NOMO-1 (cell line): Measurements from ENCODE around the gene TDG.

ENCODE experiments used
- DNase-seq, 2 experiments: peaks; one replicate each; lab custom pipeline; 2025; ENCODE audit not compliant: unreplicated experiment in 2 of 2; lab: John Stamatoyannopoulos, UW

Gene TDG

DNA sequence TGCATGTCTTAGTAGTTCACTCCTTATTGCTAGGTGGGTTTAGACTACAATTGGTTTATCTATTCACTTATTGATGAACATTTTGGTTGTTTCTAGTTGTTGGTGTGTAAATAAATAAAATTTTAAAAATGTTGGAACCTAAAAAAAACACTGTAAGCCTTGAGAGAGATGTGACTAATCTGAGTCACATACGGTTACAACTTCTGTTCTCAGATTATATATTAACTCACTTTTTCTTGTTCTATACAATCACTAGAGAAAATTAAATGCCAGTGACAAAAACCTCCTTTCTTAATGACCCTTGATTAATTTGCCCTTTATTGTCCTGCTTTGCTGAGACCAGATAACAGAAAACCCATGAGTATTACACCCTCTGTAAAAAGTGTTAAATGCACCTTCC is 7.1 kb upstream of the TDG start:
- no peak for DNase-seq

DNA sequence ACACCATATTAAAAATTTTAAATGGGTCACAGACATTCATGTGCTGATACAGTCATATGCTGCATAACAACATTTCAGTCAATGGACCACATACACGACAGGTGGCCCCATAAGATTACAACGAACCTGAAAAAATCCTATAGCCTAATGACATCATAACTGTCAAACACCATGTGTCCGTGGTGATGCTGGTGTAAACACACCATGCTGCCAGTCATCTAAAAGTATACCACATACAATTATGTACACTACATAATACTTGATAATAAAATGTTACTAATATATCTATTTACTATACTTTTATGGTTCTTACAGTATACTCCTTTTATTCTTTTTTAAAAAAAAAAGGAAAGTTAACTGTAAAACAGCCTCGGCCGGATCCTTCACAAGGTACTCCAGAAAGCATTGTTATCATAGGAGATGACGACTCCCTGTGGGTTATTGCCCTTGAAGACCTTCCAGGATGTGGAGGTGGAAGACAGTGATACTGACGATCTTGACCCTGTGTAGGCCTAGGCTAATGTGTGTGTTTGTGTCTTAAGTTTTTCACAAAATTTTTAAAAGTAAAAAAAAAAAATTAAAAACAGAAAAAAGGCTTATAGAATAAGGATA is 5.0 kb upstream of the TDG start:
- no peak for DNase-seq

DNA sequence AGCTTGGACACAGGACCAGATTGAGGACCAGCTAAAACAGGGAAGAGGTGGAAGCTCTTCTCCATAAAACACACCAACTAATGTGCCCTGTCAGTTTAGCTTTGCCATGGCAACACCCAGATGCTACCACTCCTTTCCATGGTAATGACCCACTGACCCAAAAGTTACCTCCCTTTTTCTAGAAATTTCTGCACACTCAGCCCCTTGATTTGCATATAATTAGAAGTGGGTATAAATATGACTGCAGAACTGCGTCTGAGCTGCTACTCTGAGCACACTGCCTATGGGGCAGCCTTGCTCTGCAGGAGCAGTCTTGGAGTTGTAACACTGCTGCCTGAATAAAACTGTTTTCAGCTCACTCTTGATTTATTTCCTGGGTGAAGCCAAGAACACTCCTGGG is 3.2 kb upstream of the TDG start:
- no peak for DNase-seq

DNA sequence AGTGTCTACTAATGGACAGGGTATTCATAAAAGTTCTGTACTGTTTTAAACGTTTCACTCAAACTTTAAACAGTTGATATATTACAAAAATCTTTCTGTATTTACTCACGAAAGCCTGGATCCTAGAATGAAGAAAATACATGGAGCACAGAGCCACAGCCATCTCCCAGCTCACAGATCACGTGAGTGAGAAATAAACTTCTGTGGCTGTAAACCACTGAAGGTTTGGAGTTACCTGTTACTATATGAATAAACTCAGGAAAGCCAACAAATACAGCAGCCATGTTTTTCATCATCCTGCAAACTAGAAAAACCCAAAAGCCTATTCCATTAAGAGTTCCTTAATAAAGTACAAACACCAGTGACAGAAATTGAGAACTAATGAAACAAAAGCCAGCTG is 867 bp upstream of the TDG start:
- DNase-seq = no peak

DNA sequence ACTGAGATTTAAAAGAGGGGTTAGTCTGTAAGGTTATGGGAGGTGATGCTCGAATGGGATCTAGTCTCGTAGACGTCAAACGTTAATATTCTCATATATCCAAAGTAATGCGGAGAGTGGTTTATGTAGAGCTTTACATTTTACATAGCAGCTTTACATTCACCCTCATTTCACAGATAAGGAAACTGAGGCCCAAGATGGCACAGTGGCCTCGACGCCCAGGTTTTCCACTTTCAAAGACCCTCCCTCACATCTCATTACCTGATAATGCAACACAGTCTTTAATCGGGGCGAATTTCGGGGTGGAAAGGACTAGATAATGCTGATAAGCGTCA is 450 bp upstream of the TDG start:
- no peak for DNase-seq

DNA sequence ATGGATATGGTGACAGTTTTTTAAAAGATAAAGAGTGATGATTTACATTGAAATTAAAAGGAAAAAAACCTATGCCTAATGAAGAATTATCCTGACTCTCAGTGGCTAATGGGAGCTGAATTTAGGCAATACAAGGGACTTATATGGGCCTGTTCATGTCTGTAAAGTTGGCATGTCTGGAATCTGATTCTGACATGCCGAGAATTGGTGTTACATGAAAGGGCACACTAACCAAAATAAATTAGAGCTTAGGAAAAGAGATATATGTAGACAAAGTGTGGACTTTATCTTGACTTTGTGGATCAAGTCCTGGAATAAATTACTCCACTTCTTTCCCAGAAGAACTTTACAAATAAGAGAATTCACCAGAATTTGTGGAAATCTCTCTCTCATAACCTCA is 1.1 kb downstream of the TDG start:
- no peak for DNase-seq

DNA sequence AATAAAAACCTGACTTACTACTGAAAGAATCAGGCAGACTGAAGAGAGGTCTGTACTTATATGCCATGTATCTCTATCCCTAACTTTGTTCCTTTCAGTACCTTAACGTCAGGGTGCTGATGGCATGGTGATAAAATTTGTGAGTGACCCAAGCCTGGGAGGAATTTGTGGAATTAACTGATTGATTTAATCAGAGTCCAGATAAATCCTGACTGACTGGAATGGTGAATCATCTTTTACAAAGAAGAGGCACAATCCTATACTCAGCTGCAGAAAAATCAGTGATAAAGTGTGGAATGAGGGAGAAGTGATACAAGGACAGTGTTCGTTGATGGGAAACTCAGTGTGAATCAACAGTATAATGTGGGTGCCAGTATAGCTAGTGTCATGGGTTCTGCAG is 3.7 kb downstream of the TDG start:
- DNase-seq = no peak

DNA sequence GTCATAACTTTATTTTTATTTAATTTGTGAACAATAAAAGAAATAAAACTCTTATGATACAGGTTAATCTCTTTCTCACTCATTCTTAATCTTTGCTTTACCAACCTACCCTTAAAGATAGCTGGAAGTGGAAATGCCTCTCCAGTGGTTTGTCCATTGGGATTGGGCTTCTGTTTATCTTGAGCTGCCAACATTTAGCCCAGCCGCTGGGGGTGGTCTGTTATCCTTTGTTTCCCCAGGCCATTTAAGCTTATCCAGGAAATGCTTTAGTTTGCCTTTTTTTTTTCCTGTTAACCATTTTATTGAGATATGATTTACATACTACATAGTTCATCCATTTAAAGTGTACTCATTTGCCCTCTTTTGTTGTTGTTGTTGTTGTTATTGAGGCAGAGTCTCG is 8.2 kb downstream of the TDG start:
- DNase-seq = no peak

DNA sequence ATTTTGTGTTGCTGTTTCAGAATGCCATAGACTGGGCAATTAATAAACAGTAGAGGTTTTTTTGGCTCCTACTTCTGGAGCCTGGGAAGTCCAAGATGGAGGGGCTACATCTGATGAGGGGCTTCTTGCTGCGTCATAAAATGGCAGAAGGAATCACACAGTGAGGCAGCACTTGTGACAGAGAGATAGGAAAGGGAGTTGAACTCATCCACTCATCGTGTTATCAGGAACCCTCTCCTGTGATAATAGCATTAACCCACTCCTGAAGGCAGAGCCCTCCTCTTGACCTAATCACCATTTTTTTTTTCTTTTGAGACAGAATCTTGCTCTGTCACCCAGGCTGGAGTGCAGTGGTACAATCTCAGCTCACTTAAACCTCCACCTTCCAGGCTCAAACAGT is 9.7 kb downstream of the TDG start:
- DNase-seq = no peak

DNA sequence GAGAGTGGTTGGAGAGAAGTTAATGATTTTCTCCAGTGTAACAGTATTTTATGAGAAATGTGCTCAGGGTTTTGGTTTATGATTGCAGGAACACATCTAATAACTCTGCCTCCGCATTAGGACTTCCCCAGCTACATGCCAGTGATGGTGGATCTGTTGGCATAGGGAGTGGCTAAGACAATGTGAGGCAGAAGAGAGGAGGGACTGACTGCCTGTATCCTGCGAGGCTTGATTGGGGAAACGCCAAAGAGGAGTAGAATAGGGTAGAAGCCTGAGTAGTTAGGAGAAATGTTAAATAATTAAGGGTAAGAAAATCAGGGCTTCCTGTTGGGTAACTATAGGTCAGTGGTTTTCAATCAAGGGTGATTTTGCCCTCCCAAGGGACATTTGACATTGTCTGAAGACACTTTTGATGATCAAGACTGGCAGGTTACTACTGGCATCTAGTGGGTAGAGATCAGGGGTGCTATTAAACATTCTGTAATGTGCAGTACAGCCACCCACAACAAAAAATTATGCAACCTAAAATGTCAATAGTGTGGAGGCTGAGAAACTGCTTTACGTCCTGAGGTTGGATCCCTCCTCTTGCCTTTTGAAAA is 12.8 kb downstream of the TDG start:
- no peak for DNase-seq

DNA sequence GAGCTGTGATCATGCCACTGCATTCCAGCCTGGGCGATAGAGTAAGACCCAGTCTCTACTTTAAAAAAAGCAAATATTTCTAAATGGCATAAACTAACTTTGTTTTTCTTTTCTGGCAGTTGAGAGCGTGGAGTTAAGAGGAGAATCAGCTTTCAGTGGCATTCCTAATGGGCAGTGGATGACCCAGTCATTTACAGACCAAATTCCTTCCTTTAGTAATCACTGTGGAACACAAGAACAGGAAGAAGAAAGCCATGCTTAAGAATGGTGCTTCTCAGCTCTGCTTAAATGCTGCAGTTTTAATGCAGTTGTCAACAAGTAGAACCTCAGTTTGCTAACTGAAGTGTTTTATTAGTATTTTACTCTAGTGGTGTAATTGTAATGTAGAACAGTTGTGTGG is 21.2 kb downstream of the TDG start:
- DNase-seq = no peak

DNA sequence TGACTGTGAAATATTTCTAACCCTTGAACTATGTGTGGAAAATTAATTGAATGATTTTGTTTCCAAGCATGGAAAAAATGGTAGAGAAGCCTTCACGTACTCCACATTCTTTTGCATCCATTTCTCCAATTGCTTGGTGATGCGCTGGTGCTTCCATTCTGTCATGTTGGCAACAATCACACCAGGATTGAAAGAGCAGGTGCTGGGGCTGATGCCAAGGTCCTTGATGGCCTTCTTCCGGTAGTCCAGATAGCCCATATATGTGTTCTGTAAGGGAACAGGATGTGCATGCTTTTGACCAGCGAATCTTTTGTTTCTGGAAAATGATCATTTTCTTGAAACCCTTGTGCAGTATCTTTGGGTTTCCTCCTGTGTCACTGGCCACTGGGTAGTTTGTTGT is 28.6 kb downstream of the TDG start:
- no peak for DNase-seq

DNA sequence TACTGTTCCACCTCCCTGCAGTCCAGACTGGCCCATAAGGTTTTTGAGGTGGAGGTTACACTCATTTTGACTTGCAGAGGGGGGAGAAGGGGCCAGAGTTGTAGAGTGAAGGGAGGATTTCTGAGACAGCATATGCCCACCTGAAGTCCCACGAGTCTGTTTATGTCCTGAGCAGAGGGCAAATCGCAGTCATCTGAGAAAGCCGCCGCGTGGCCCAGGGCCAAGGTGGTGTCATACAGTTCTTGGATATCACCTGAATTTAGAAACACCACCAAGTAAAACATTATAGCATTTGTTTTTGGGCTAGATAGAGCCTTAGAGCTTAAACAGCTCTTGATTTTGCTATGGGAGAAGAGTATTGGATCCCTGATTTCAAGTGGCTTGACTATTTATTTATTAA is 30.9 kb downstream of the TDG start:
- DNase-seq = no peak

DNA sequence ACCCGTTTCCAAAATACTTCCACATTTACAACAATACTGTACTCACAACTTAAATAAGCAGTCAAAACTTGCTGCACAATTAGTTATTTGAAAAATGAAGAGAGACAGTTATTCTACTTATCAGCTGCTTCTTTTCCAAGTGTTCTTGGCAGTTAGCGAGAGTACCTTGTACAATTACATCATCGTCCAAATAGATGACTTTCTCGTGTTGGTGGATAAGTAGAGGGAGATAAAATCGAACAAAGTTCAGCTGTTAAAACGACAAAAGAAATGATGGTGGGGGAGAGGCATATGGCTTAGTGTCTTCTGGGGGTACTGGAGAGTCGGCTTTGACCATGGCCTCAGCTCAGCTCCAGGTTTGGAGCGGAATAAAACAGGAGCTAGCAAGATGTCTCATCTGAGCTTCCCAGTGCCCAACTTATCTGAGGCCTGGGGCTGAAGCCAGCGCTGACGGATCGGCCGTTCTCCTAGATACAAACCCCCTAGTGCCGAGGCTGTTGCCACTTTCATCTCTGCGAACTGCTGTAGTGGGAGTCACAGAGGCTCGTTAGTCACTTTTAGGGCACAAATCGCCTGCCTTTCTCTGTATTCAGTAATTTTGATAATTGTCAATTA is 31.7 kb downstream of the TDG start:
- no peak for DNase-seq

DNA sequence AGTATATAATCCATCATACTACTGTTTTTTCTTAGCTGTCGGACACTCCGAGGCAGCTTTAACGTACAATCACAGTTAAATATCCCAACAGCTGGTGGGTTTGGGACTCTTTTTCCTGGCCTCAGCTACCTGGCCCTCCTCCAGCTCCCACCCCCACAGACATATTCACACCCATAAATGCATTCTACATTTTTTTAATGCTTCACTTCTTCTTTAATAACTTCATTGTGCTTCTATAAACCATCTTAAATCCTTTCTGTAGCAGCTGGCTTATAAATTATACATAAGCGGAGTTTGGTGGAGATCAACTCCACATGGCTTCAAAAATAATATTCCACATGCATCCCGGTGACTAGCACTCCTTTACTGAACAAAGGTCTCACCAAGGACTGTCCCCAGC is 33.3 kb downstream of the TDG start:
- no peak for DNase-seq

DNA sequence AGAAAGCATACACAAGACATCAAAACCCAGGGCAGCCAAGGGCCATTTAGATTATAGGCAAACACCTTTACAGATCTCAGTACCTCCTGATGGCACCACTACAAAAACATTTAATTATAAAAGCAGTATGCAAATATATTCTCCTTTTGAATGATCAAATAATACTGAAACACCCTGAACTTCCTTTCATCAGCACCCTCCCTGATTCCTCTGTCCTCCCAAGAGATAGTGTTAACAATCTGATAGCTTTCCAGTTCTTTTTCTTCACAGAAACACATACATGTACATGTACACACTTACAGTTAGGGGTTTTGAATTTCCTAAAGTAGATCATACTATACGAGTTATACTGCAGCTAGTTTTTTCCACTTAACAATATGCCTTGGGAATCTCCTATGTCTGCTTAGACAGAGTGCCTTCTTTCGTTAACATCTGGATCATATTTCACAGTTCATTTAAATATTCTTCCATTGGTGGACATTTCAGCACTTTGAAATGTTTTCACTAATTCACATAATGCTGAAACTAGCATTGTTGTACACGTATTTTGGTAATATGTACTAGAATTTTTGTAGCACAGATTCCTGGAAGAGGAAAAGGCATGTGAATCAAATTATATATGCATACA is 35.2 kb downstream of the TDG start:
- DNase-seq = no peak

DNA sequence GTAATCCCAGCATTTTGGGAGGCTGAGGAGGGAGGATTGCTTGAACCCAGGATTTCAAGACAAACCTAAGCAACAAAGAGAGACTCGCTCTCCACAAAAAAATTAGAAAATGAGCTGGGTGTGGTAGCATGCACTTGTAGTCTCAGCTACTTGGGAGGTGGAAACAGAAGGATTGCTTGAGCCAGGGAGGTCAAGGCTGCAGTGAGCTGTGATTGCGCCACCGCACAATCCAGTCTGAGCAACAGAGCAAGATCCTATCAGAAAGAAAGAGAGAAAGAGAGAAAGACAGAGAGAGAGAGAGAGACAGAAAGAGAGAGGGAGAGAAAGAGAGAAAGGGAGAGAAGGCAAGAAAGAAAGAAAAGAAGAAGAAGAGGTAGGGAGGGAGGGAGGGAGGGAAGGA is 37.0 kb downstream of the TDG start:
- DNase-seq = no peak

DNA sequence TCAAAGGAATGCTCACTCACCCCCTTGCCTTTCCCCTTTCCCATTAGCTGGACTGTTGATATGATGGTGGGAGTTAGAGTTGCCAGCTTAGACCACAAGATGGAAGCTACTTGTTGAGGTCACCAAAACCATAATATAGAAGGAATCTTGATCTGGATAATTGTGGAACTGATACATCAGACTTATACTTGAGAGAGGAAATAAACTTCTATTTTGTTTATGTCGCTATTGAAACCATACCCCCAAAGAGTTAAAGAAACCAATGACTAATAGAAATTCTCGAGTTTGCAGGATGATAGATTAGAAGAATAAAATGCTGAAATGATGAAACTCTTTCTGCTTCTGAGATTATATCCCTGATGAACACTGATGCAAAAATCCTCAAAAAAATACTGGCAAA is 37.9 kb downstream of the TDG start:
- no peak for DNase-seq

DNA sequence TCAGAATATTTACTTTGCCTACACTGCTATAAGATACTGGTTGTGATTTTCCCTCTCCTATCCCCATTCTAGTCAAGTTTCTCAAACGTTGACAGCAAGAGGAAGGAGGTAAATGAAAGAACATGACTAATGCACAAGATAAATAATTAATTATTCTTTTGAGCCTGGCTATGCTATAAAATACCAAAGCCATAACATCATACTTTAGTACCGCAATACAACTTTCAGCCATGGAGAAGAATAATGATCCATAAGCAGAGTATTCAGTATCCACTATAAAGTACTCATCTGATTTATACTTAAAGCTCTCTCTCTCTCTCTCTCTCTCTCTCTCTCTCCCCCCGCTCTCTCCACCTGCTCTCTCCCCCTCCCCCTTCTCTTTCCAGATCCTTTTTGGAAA is 41.3 kb downstream of the TDG start:
- no peak for DNase-seq

DNA sequence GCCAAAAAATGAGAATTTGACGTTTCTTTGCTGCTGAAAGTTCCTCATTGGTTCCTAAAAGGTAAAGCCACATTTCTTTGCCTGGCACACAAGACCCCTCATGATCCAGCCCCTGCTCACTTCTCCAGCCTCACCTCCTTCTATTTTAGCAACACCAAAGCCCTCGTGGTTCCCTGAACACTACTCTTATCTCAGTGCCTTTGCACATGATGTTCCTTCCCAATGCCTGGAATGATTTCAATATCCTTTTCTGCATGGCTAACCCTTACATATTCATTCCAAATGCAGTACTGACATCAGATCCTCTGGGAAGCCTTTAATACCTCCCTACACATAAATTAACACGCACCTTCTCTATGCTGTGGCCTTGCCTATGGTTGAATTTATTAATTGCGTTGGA is 44.4 kb downstream of the TDG start:
- no peak for DNase-seq

DNA sequence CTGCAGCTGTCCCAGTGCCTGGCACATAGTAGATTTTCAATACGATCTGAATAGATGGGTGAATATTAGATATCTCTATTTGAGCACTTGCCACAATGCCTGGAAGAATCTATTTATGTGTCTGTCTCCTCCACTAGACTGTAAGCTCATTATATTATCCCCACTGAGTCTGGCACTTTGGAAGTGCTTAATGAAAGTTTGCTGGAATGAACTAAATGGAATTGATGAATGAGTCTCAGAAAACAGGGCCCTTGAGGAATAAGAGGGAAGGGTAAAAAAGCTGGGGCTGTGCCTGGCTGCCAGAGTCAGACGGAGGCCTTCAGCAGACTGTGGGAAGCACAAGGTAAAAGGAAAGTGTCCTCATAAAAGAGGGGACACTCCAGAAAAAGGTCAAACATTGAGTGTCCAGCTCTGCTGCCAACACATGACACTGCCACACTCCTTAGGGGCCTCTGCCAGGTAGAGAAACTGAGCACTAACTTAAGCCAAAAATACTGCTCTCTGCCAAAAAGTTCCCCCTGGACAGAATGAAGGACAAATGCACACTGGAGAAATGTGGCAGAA is 45.0 kb downstream of the TDG start:
- no peak for DNase-seq

DNA sequence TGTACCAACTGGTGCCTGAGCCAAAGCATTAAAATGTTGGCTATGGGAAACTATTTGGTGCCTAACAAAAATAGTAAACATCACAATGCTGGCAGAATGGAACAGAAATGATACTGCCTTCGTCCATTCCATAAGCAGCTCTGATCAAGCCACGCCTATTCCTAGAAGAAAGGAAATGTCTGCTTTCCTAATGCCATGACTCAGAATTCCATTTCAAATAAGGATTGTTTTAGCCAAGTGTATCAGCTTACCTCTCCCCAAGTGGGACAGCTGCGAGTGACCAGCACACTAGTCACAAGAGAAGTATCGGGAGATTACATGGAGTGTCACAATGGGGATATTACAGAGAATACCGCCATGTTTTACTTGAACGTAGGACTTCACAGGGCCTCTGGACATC is 45.6 kb downstream of the TDG start:
- DNase-seq = no peak
